ENCODE measurements around the gene ANKRD49.
"Not testable (repeated sequence)": the region's sequence is repeated elsewhere in the genome, so short reads cannot be mapped to it uniquely, and the experiment has no call there.

The ANKRD49 gene

DNA sequence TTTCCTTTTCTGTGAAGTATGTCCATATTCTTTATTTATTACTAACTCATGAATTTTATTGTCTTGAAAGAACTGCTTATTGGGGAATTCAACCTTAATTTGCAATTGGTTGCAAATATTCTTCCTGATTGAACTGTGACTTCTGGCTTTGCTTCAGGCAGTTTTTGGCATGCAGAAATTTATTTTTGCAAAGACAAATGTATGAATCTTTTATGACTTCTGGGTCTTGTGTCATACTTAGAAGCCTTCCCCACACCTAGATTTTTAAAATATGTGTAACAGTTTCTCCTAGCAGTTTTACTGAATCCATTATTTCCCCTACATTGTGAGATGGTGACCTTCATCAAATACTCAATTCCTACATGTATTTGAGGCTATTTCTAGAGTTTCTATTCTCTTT, 12.4 kb upstream of the ANKRD49 start:
- Histone ChIP-seq H3K4me3 (ENCODE audit: insufficient read length, low read depth) (no peak overlapping the region), H3K36me3 (ENCODE audit: insufficient read depth, insufficient read length, low read length) (peaks cover 57% of the 10 kb centered on the region), H3K9ac (ENCODE audit: insufficient read length, low read depth) (no peak overlapping the region), H3K9me3 (ENCODE audit: insufficient read depth, low read length) (no peaks in the 10 kb centered on the region), H3K27me3 (ENCODE audit: insufficient read depth, insufficient read length) (no peaks in the 10 kb centered on the region), H3K4me1 (ENCODE audit: insufficient read depth, insufficient read length) (no peaks in the 10 kb centered on the region)
- no peak for DNase-seq (ENCODE audit: low read depth, low spot score)
- TF ChIP-seq SUZ12 (IDR thresholded peaks at IDR 0.05; ENCODE audit: extremely low read depth, insufficient read depth, insufficient read length) (no peak), ZNF274 (IDR thresholded peaks at IDR 0.05; ENCODE audit: low read depth, low read length) (no peak), YY1 (IDR thresholded peaks at IDR 0.05; ENCODE audit: insufficient read depth, insufficient read length) (no peak)

DNA sequence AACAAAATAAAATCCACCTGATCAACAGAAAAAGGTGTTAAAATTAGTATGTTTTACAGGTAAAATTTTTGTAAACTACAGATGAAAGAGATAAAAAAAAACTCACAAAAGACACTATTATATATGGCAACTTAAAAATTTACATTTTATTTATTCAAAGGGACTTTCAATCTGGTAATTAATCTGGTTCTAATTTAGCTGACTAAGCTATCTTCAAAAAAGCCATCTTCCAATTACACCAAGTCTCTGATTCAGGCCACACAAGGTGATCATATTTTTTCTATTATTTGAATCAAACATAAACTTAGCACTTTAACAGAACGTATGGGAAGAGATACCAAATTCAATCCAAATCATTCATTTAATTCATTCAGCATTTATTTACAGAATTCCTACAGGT, 7.7 kb upstream of the ANKRD49 start:
- Histone ChIP-seq H3K4me3 (ENCODE audit: insufficient read length, low read depth) (no peak overlapping the region), H3K27me3 (ENCODE audit: insufficient read depth, insufficient read length) (no peaks in the 10 kb centered on the region), H3K36me3 (ENCODE audit: insufficient read depth, insufficient read length, low read length) (peaks cover 70% of the 10 kb centered on the region), H3K9me3 (ENCODE audit: insufficient read depth, low read length) (no peaks in the 10 kb centered on the region), H3K4me1 (ENCODE audit: insufficient read depth, insufficient read length) (no peaks in the 10 kb centered on the region), H3K9ac (ENCODE audit: insufficient read length, low read depth) (no peak overlapping the region)
- no peak for DNase-seq (ENCODE audit: low read depth, low spot score)
- TF ChIP-seq SUZ12 (IDR thresholded peaks at IDR 0.05; ENCODE audit: extremely low read depth, insufficient read depth, insufficient read length) (no peak), ZNF274 (IDR thresholded peaks at IDR 0.05; ENCODE audit: low read depth, low read length) (no peak)

GRCh38 chr11:94494126-94494680, 419 bp downstream of the ANKRD49 start:
- H3K27me3 ChIP-seq (ENCODE audit: insufficient read depth, insufficient read length): no peaks in the 10 kb centered on the region
- no peak for DNase-seq (ENCODE audit: low read depth, low spot score)
- H3K9me3 ChIP-seq (ENCODE audit: insufficient read depth, low read length): no peaks in the 10 kb centered on the region
- no peaks in the 10 kb centered on the region for H3K4me1 ChIP-seq (ENCODE audit: insufficient read depth, insufficient read length)
- H3K4me3 ChIP-seq (ENCODE audit: insufficient read length, low read depth): peak overlapping the region; percentile 85
- H3K9ac ChIP-seq (ENCODE audit: insufficient read length, low read depth): peak overlapping the region; percentile 80
- peaks cover 42% of the 10 kb centered on the region for H3K36me3 ChIP-seq (ENCODE audit: insufficient read depth, insufficient read length, low read length)
- TF ChIP-seq ZNF274 (IDR thresholded peaks at IDR 0.05; ENCODE audit: low read depth, low read length) (no peak), SUZ12 (IDR thresholded peaks at IDR 0.05; ENCODE audit: extremely low read depth, insufficient read depth, insufficient read length) (no peak), YY1 (IDR thresholded peaks at IDR 0.05; ENCODE audit: insufficient read depth, insufficient read length) (no peak)

DNA sequence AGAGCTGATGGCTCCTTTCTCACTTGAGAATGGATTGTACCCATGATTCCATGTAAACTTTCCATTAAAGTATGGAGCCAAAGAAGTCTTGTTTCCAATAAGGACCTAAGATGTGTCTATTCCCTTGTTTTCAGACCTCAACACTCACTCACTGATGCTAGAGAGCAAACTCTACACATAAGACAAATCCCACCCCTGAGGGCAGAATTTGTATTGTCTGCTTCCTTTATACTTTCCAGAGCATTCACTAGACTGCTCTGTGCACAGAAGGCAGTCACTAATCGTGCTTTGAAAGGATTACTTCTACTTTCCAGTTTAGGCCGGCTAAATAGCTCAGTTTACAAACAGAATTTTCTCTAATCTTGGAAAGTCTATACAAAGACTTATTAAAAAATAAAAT, 6.4 kb downstream of the ANKRD49 start:
- no peak for TF ChIP-seq SUZ12 (IDR thresholded peaks at IDR 0.05; ENCODE audit: extremely low read depth, insufficient read depth, insufficient read length)
- no peak for TF ChIP-seq ZNF274 (IDR thresholded peaks at IDR 0.05; ENCODE audit: low read depth, low read length)
- TF ChIP-seq YY1 (IDR thresholded peaks at IDR 0.05; ENCODE audit: insufficient read depth, insufficient read length): no peak
- H3K9ac ChIP-seq (ENCODE audit: insufficient read length, low read depth): no peak overlapping the region
- no peaks in the 10 kb centered on the region for H3K4me1 ChIP-seq (ENCODE audit: insufficient read depth, insufficient read length)
- DNase-seq (ENCODE audit: low read depth, low spot score): no peak
- H3K36me3 ChIP-seq (ENCODE audit: insufficient read depth, insufficient read length, low read length): peaks cover 27% of the 10 kb centered on the region
- no peaks in the 10 kb centered on the region for H3K9me3 ChIP-seq (ENCODE audit: insufficient read depth, low read length)
- H3K27me3 ChIP-seq (ENCODE audit: insufficient read depth, insufficient read length): no peaks in the 10 kb centered on the region
- H3K4me3 ChIP-seq (ENCODE audit: insufficient read length, low read depth): no peak overlapping the region

- TF ChIP-seq SUZ12 (IDR thresholded peaks at IDR 0.05; ENCODE audit: extremely low read depth, insufficient read depth, insufficient read length) (no peak), ZNF274 (IDR thresholded peaks at IDR 0.05; ENCODE audit: low read depth, low read length) (no peak), YY1 (IDR thresholded peaks at IDR 0.05; ENCODE audit: insufficient read depth, insufficient read length) (no peak)
- Histone ChIP-seq H3K9me3 (ENCODE audit: insufficient read depth, low read length) (no peaks in the 10 kb centered on the region), H3K27me3 (ENCODE audit: insufficient read depth, insufficient read length) (no peaks in the 10 kb centered on the region), H3K4me1 (ENCODE audit: insufficient read depth, insufficient read length) (no peaks in the 10 kb centered on the region), H3K36me3 (ENCODE audit: insufficient read depth, insufficient read length, low read length) (peaks cover 25% of the 10 kb centered on the region), H3K9ac (ENCODE audit: insufficient read length, low read depth) (no peak overlapping the region), H3K4me3 (ENCODE audit: insufficient read length, low read depth) (no peak overlapping the region)
- no peak for DNase-seq (ENCODE audit: low read depth, low spot score)
These were observed 7.7 kb downstream of the ANKRD49 start for GRCh38 chr11:94501522-94501921.

DNA sequence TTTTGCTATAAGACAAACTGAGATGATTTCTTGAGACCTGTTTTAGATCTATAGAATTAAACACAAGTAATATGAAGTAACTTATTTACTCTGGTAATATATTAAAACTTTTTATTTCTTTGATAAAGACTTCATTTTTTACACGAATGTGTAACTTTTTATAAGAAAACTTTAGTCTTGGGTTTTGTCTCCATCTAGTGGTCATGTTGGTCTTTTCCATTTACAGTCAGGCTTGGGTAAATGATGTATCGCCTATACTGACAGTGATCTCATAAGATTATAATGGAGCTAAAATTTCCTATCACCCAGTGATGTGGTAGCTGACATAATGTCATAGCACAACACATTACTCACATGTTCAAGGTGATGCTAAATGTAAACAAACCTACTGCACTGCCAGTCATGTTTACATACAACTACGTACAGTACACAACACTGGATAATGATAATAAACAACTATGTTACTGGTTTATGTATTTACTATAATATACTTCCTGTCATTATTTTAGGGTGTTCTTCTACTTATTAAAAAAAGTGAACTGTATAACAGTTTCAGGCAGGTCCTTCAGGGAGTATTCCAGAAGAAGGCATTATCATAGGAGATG, 11.0 kb downstream of the ANKRD49 start:
- TF ChIP-seq SUZ12 (IDR thresholded peaks at IDR 0.05; ENCODE audit: extremely low read depth, insufficient read depth, insufficient read length) (no peak), YY1 (IDR thresholded peaks at IDR 0.05; ENCODE audit: insufficient read depth, insufficient read length) (no peak), ZNF274 (IDR thresholded peaks at IDR 0.05; ENCODE audit: low read depth, low read length) (no peak)

GRCh38 chr11:94506513-94506912, 12.7 kb downstream of the ANKRD49 start:
- not testable (repeated sequence) for H3K9me3 ChIP-seq (ENCODE audit: insufficient read depth, low read length); H3K36me3 ChIP-seq (ENCODE audit: insufficient read depth, insufficient read length, low read length); H3K4me1 ChIP-seq (ENCODE audit: insufficient read depth, insufficient read length); H3K4me3 ChIP-seq (ENCODE audit: insufficient read length, low read depth); DNase-seq (ENCODE audit: low read depth, low spot score); H3K27me3 ChIP-seq (ENCODE audit: insufficient read depth, insufficient read length); H3K9ac ChIP-seq (ENCODE audit: insufficient read length, low read depth)

More for the DNA sequence above, 11.0 kb downstream of the ANKRD49 start:
- Histone ChIP-seq H3K4me1 (ENCODE audit: insufficient read depth, insufficient read length) (no peaks in the 10 kb centered on the region), H3K9ac (ENCODE audit: insufficient read length, low read depth) (no peak overlapping the region), H3K27me3 (ENCODE audit: insufficient read depth, insufficient read length) (no peaks in the 10 kb centered on the region), H3K36me3 (ENCODE audit: insufficient read depth, insufficient read length, low read length) (no peaks in the 10 kb centered on the region), H3K9me3 (ENCODE audit: insufficient read depth, low read length) (no peaks in the 10 kb centered on the region), H3K4me3 (ENCODE audit: insufficient read length, low read depth) (no peak overlapping the region)
- peak; percentile 28 for DNase-seq (ENCODE audit: low read depth, low spot score)

Measured in NT2/D1 (cell line).